NK-92 (cell line): ENCODE data around the gene KLF7.

Experiments
- DNase-seq: peaks from one replicate; lab custom pipeline; 2025; ENCODE audit not compliant: unreplicated experiment; lab: John Stamatoyannopoulos, UW

The KLF7 gene

DNA sequence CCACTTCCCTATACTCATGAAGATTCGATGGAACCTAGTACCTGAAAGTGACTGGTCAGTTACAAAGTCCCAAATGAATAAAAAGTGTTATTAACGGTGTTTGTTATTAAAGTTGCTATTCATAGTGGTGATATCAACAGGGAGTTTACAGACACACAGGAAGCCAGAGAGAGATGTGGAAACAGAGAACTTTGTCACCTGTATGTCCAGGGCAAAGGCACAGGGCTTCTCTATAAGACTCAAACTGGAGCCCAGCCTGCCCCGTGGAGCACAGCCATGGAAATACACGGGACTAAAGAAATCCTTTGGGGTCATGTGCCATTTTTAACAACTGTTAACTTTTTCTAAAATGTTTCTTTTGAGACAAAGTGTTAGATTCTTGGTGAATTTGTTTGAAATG is 68.5 kb downstream of the KLF7 start:
- DNase-seq, result no peak

DNA sequence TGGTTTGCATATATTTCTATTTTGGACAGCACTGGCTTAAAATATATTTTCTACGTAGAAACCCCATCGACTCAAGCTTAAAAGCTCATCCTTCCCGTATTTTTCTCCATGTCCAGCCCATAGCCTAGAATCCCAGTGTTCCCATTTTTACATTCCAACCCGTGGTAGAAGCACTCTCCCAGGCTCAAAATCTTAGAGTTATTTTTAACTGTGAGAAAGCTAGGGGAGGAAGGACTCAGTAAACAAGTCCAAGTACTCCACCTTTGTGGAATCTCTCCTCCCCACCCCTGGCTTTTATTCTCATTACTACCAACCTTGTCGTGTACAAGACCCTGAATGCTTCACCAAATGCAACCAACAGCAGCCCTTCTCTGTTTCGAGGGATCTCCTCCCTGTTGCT is 69.8 kb downstream of the KLF7 start:
- DNase-seq, result no peak

GRCh38 chr2:207093234-207093633 is 72.5 kb downstream of the KLF7 start:
- DNase-seq, result no peak

DNA sequence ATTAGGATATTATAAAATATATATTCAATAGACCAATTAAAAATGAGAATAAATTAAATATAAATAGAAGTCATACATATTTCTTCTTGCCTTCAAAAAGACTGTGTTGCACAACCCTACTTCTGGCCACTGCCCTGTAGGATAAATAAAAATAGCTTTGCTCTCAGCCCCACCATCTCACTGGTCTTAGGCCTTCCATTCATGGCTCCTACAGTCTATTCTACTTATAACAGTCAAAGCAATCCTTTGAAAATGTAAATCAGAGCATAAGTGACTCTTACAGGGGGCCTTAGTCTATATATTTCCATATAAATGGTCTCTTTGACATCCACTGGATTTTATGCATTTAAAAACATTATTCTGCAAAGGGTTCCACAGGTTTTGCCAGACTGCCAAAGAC is 72.9 kb downstream of the KLF7 start:
- no peak for DNase-seq

DNA sequence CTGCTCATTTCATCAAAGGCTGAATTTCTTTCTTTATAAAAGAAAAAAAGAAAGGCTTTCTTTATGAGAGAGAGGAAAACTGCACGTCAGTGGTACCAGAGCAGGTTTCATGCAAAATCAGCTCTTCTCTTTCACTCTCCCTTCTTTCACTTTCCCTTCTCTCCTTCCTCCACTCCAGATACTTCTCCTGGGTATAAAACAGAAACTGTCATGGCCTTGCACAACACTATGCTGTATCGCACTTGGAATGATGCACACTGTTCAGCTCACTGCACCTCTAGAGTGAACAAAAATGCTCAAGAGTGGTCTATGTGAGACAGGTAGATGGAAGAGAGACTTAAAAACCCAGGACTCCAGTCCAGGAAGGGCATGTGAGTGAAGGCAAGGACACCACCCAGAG is 73.8 kb downstream of the KLF7 start:
- DNase-seq, result no peak

GRCh38 chr2:207091176-207091575 is 74.6 kb downstream of the KLF7 start:
- no peak for DNase-seq

- no peak for DNase-seq
These were observed 75.4 kb downstream of the KLF7 start for GRCh38 chr2:207090389-207090788.

DNA sequence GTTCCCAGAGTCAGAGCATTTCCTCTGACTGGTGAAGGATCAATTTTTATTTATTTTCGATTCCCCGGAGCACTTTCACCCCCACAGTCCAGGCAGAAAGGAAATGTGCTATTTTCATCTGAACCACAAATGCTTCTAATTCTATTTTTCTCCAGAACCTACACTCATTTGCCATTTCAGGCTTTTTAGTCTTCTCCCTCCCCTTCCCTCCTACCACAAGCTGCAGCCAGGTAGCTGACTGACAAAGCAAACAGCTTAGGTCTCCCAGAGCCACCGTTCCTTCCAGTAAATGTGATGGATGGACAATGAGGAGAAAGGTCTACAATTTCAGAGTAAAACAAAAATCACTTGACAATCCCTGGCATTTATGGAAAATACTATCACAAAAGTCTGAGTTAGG is 76.9 kb downstream of the KLF7 start:
- DNase-seq, result no peak

- DNase-seq, result no peak
These were observed 77.5 kb downstream of the KLF7 start for GRCh38 chr2:207088276-207088675.

- DNase-seq, result no peak
These were observed 78.5 kb downstream of the KLF7 start for GRCh38 chr2:207087046-207087902.

- no peak for DNase-seq
These were observed 79.6 kb downstream of the KLF7 start for GRCh38 chr2:207086136-207086535.

GRCh38 chr2:207085110-207085509 is 80.6 kb downstream of the KLF7 start:
- DNase-seq, result no peak

DNA sequence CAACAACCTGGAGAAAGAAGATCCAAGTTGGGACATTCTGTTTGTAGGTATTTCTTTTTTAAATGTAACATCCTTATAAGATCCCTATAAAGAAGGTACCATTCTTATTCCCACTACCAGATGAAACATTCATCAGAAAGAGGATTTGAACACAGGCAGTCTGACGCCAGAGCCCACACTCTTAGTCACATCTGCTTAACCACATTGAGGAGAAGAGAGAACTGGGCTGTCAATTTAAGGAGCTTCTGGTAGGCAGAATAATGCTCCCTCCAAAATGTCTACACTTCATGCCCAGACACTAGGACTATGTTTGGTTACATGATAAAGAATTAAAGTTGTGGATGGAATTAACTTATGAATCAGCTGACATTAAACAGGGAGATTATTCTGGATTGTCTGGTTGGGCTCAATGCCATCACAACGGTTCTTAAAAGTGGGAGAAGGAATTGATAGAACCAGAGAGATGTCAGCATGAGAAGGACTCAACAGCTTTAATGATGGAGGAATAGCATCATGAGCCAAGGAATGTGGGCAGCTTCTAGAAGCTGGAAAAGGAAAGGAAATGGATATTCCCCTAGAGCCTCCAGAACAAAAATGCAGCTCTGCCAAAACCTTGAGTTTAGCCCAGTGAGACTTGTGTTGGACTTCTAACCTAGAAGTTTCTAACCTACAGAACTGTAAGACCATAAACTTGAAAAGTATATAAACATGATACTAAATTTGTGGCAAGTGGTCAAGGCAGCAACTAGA is 82.2 kb downstream of the KLF7 start:
- DNase-seq, result no peak

DNA sequence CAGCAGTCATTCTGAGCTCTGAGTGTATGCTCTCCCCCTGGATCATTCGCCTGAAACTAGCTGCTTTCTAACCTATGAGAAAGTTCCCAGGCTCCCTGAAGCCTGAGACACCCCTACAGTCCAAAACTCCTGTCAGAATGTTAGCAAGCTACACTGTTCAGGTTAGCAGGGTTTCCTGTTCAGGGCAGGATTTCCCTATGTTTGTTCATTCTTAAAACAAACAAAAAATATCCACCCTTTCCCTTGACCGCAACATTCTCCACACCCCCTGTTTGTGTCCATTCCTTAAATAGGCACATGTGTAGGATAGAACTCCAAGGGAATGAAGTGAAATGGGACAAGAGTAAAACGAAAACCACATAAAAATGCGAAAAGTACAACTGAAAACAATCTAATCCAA is 83.1 kb downstream of the KLF7 start:
- DNase-seq, result no peak

- DNase-seq, result no peak
These were observed 87.5 kb downstream of the KLF7 start for GRCh38 chr2:207078186-207078798.

- no peak for DNase-seq
These were observed 88.5 kb downstream of the KLF7 start for GRCh38 chr2:207077266-207077665.

- DNase-seq, result no peak
These were observed 90.3 kb downstream of the KLF7 start for GRCh38 chr2:207075456-207075855.

GRCh38 chr2:207073801-207074678 is 91.7 kb downstream of the KLF7 start:
- no peak for DNase-seq

DNA sequence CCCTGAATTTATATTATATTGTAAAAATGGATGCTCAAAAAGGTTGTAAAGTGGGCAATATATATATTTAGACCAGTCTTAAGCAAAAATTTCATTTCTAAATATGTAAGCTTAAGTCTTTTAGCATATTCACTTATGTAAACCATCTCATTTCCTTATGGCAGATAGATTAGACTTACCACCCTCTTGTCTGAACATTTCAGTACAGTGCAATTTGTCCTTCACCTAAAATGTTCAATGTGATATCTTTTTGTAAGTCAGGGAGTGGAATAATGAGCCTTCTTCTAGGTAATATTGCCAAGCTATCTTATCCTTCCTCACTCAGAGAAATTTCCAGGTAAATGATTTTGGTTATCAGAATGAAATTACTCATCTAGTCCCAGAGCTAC is 92.3 kb downstream of the KLF7 start:
- no peak for DNase-seq

GRCh38 chr2:207072571-207072970 is 93.2 kb downstream of the KLF7 start:
- DNase-seq, result no peak

DNA sequence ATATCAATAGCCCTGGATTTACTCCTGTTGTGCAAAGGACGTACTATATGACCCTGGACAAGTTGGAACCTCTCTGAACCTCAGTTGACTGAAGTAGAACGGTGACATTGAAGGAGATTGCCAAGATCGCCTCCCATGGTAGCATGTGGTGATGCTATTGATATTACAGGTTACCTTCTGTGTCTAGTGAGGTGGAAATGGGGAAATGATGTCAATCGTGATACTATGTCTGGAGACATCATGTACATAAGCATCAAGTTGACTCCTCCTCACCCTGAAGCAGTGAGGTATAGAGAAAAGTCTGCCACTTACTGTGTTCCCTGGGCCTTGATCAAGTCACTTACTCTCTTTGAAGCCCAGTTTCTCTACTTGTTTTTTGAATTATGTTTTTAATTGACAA is 93.9 kb downstream of the KLF7 start:
- DNase-seq, result no peak
